ENCODE data around the gene INPP4B. TPM values are rescaled to one million over a fixed set of nuclear protein-coding genes. Genes with fewer than 3 reads are reported as not detected.

Gene INPP4B
- total RNA-seq, 1 donor = 54.2 TPM

GRCh38 chr4:142312391-142312790 is 533.7 kb downstream of the INPP4B start:
- H3K4me3 ChIP-seq (ENCODE audit: low read depth, low read length) = no peak overlapping the region
- no peak for TF ChIP-seq CTCF (IDR thresholded peaks at IDR 0.05; ENCODE audit: insufficient read depth, low read length)
- no peak for DNase-seq (ENCODE audit: low read depth)

GRCh38 chr4:142311916-142312315 is 534.2 kb downstream of the INPP4B start:
- no peak overlapping the region for H3K4me3 ChIP-seq (ENCODE audit: low read depth, low read length)
- no peak for TF ChIP-seq CTCF (IDR thresholded peaks at IDR 0.05; ENCODE audit: insufficient read depth, low read length)
- DNase-seq (ENCODE audit: low read depth) = no peak

- no peak for DNase-seq (ENCODE audit: low read depth)
- TF ChIP-seq CTCF (IDR thresholded peaks at IDR 0.05; ENCODE audit: insufficient read depth, low read length) = no peak
- H3K4me3 ChIP-seq (ENCODE audit: low read depth, low read length) = no peak overlapping the region
These were observed 536.3 kb downstream of the INPP4B start for GRCh38 chr4:142309772-142310171.

GRCh38 chr4:142307857-142308256 is 538.2 kb downstream of the INPP4B start:
- TF ChIP-seq CTCF (IDR thresholded peaks at IDR 0.05; ENCODE audit: insufficient read depth, low read length) = no peak
- no peak for DNase-seq (ENCODE audit: low read depth)
- H3K4me3 ChIP-seq (ENCODE audit: low read depth, low read length) = no peak overlapping the region

- no peak overlapping the region for H3K4me3 ChIP-seq (ENCODE audit: low read depth, low read length)
- no peak for DNase-seq (ENCODE audit: low read depth)
- TF ChIP-seq CTCF (IDR thresholded peaks at IDR 0.05; ENCODE audit: insufficient read depth, low read length) = no peak
These were observed 548.8 kb downstream of the INPP4B start for GRCh38 chr4:142297313-142297712.

GRCh38 chr4:142293536-142293935 is 552.6 kb downstream of the INPP4B start:
- DNase-seq (ENCODE audit: low read depth) = peak; percentile 61
- TF ChIP-seq CTCF (IDR thresholded peaks at IDR 0.05; ENCODE audit: insufficient read depth, low read length) = no peak
- no peak overlapping the region for H3K4me3 ChIP-seq (ENCODE audit: low read depth, low read length)

- peak; percentile 30 for DNase-seq (ENCODE audit: low read depth)
- no peak for TF ChIP-seq CTCF (IDR thresholded peaks at IDR 0.05; ENCODE audit: insufficient read depth, low read length)
- no peak overlapping the region for H3K4me3 ChIP-seq (ENCODE audit: low read depth, low read length)
These were observed 553.9 kb downstream of the INPP4B start for GRCh38 chr4:142292231-142292630.
